Stomach (tissue), 4 donors: Measurements from ENCODE around the gene GLRA3.

Experiments used
- POLR2A ChIP-seq, 4 donors: fragments of 450-650 bp; IDR thresholded peaks; one replicate each; pipeline ENCODE4 v1.6.1; 2016; ENCODE audit warnings: antibody characterized with exemption in 4 of 4, control low read depth in 2 of 4, mild to moderate bottlenecking in 1 of 4, moderate library complexity in 1 of 4
- POLR2AphosphoS5 ChIP-seq, 3 donors: sonication (generic); formaldehyde crosslinking; IDR thresholded peaks; one replicate each; pipeline ENCODE4 v1.6.1; 2016; ENCODE audit warnings: antibody characterized with exemption in 3 of 3
- TF ChIP-seq, protein P1 (sequence below), 7 experiments: fragments of 450-650 bp in 4 of 7; fragments of 200-600 bp in 3 of 7; sonication (generic) in 3 of 7; IDR thresholded peaks; one replicate each; pipeline ENCODE4 v1.5.1; 2016 to 2019; ENCODE audit warnings: antibody characterized with exemption in 7 of 7, control low read depth in 2 of 7, mild to moderate bottlenecking in 1 of 7

DNA sequence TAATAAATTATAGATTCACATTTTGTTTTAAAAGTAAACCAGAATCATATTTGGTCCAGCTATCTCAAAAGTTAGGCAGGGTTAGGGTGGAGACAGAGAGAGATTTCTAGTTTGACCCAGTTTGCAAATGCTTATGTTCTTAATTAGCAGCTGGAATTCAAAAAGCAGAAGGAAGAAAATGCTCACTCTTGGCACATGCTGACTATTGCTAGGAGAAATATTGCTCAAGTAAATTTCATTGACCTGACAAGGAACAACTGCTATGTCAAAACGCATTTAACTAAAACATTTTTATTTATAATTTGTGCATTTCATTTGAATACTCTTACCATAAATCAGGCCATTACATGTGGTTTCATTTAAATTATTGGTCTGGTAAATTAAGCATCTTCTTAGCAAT, 131.8 kb downstream of the GLRA3 start:
- TF ChIP-seq POLR2A (IDR thresholded peaks at IDR 0.05) = no peak
- TF ChIP-seq, protein P1, sequence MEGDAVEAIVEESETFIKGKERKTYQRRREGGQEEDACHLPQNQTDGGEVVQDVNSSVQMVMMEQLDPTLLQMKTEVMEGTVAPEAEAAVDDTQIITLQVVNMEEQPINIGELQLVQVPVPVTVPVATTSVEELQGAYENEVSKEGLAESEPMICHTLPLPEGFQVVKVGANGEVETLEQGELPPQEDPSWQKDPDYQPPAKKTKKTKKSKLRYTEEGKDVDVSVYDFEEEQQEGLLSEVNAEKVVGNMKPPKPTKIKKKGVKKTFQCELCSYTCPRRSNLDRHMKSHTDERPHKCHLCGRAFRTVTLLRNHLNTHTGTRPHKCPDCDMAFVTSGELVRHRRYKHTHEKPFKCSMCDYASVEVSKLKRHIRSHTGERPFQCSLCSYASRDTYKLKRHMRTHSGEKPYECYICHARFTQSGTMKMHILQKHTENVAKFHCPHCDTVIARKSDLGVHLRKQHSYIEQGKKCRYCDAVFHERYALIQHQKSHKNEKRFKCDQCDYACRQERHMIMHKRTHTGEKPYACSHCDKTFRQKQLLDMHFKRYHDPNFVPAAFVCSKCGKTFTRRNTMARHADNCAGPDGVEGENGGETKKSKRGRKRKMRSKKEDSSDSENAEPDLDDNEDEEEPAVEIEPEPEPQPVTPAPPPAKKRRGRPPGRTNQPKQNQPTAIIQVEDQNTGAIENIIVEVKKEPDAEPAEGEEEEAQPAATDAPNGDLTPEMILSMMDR (IDR thresholded peaks at IDR 0.05) = no peak
- TF ChIP-seq POLR2AphosphoS5 (IDR thresholded peaks at IDR 0.05) = no peak
